Ovary (tissue), 3 donors: ENCODE measurements around the gene DDX59.

ENCODE experiments used
- POLR2A ChIP-seq: fragments of 450-650 bp; IDR thresholded peaks from one replicate; pipeline ENCODE4 v1.6.1; 2017; ENCODE audit warnings: antibody characterized with exemption, mild to moderate bottlenecking, moderate library complexity
- TF ChIP-seq, protein P1 (sequence below), 3 donors: fragments of 450-650 bp in 2 of 3; fragments of 200-600 bp in 1 of 3; IDR thresholded peaks; one replicate each; pipeline versions ENCODE4 v1.5.1 to v1.8.0; 2016 to 2022; ENCODE audit warnings: antibody characterized with exemption in 3 of 3, mild to moderate bottlenecking in 1 of 3
- donor health status: DM: no; HTN: no; CAD: no.

DNA sequence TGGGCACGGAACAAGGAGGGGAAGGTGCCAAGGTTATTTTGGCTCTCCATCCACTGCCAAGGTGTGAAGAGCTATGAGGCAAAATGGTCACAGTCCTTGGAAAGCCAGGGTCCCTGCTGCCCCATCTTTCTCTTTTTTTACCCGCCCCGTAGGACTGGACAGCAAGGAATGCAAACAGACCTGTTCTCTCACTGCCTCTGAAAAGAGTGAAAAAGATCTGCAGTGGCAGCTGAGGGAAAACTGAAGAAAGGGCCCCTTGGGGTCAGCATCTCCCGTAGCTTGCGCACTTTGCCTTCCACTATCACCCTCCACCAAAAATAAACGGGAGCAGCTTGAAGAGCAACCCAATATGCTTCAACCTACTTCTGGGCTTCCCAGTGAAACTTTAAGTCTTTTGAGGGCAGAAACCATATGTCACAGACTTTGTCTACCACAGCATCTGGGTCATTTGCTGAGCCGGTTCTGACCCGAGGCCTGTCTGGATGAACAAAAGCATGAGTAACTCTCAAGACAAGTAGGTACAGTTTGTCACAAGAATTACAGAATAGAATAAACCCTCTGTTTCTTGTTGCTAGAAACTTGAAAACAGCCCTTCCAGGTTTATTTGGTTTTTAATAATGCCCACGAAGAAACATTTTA, 39.7 kb downstream of the DDX59 start:
- TF ChIP-seq, protein P1, sequence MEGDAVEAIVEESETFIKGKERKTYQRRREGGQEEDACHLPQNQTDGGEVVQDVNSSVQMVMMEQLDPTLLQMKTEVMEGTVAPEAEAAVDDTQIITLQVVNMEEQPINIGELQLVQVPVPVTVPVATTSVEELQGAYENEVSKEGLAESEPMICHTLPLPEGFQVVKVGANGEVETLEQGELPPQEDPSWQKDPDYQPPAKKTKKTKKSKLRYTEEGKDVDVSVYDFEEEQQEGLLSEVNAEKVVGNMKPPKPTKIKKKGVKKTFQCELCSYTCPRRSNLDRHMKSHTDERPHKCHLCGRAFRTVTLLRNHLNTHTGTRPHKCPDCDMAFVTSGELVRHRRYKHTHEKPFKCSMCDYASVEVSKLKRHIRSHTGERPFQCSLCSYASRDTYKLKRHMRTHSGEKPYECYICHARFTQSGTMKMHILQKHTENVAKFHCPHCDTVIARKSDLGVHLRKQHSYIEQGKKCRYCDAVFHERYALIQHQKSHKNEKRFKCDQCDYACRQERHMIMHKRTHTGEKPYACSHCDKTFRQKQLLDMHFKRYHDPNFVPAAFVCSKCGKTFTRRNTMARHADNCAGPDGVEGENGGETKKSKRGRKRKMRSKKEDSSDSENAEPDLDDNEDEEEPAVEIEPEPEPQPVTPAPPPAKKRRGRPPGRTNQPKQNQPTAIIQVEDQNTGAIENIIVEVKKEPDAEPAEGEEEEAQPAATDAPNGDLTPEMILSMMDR (IDR thresholded peaks at IDR 0.05), result no peak
- TF ChIP-seq POLR2A, result no peak
